ENCODE data around the gene AMMECR1.

DNA sequence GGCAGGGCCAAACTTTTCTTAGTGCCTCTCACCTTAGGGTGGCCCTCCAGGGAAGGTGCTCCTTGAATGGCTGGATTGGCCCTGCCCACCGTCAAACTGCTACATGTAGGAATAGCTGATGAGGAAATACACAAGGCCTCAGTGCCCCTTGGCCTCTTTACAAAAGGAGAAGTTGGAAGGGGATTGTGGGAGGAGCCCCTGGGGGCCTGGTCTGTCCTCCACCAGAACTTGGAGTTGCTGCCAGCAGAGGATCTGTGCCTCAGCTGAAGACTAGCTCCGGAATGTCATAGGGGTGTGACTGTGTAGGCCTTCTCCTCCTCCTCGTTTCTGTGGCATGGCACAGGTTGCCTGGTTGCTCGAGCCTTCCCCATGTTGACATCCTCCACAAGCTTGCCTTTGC, 142.7 kb downstream of the AMMECR1 start:
- TF ChIP-seq, protein P1, sequence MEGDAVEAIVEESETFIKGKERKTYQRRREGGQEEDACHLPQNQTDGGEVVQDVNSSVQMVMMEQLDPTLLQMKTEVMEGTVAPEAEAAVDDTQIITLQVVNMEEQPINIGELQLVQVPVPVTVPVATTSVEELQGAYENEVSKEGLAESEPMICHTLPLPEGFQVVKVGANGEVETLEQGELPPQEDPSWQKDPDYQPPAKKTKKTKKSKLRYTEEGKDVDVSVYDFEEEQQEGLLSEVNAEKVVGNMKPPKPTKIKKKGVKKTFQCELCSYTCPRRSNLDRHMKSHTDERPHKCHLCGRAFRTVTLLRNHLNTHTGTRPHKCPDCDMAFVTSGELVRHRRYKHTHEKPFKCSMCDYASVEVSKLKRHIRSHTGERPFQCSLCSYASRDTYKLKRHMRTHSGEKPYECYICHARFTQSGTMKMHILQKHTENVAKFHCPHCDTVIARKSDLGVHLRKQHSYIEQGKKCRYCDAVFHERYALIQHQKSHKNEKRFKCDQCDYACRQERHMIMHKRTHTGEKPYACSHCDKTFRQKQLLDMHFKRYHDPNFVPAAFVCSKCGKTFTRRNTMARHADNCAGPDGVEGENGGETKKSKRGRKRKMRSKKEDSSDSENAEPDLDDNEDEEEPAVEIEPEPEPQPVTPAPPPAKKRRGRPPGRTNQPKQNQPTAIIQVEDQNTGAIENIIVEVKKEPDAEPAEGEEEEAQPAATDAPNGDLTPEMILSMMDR (IDR thresholded peaks at IDR 0.05), result no peak
- TF ChIP-seq POLR2AphosphoS5 (IDR thresholded peaks at IDR 0.05), result no peak
- TF ChIP-seq POLR2A (IDR thresholded peaks at IDR 0.05), result no peak

All from prostate gland (tissue), 2 donors.